SK-MEL-5 (cell line): Measurements from ENCODE around the gene CDC6. TPM values are rescaled to one million over a fixed set of nuclear protein-coding genes. Genes with fewer than 3 reads are reported as not detected.

Experiments used
- DNase-seq: peaks from one replicate; pipeline ENCODE4 v3.0.0-alpha.2; 2016; ENCODE audit warnings: low read depth, low spot score
- in situ Hi-C: cut with HindIII; loops from 2 replicates; pipeline ENCODE4 v1.10.0; 2016; ENCODE audit warnings: low sequenced_read_pairs, high pct_unique_total_duplicates, low pct_unique_long_range_greater_than_20kb
- total RNA-seq: library from RNA; depleted of rRNA; stranded (reverse); fragments of >200 nt; shearing (Covaris generic); gene quantifications from 2 replicates; pipeline ENCODE4 v1.2.3, GENCODE V29; 2014

CDC6 gene
- total RNA-seq, 1 experiment from 2014 or later, result 54.7 TPM

GRCh38 chr17:40317880-40318829, 30.5 kb downstream of the CDC6 start:
- in situ Hi-C loops, result no loop called here

GRCh38 chr17:40318830-40319391, 31.2 kb downstream of the CDC6 start:
- in situ Hi-C loops, result no loop called here
- no peak for DNase-seq

More at GRCh38 chr17:40317880-40318829, 30.5 kb downstream of the CDC6 start:
- DNase-seq, result peak; percentile 95

GRCh38 chr17:40319651-40320540, 32.2 kb downstream of the CDC6 start:
- in situ Hi-C loops, result no loop called here
- DNase-seq, result no peak

GRCh38 chr17:40320756-40321523, 33.3 kb downstream of the CDC6 start:
- in situ Hi-C loops, result no loop called here

GRCh38 chr17:40321524-40321929, 33.8 kb downstream of the CDC6 start:
- in situ Hi-C loops, result no loop called here
- DNase-seq, result no peak

More at GRCh38 chr17:40320756-40321523, 33.3 kb downstream of the CDC6 start:
- DNase-seq, result no peak

- in situ Hi-C loops, result no loop called here
These were observed 34.3 kb downstream of the CDC6 start for GRCh38 chr17:40321961-40322357.

GRCh38 chr17:40322358-40323315, 35.0 kb downstream of the CDC6 start:
- peak; percentile 62 for DNase-seq
- in situ Hi-C loops, result no loop called here

More at GRCh38 chr17:40321961-40322357, 34.3 kb downstream of the CDC6 start:
- DNase-seq, result no peak

GRCh38 chr17:40323391-40324381, 36.0 kb downstream of the CDC6 start:
- in situ Hi-C loops, result no loop called here
- DNase-seq, result no peak

- DNase-seq, result no peak
- in situ Hi-C loops, result no loop called here
These were observed 37.7 kb downstream of the CDC6 start for GRCh38 chr17:40325156-40326013.

GRCh38 chr17:40326014-40326831, 38.5 kb downstream of the CDC6 start:
- in situ Hi-C loops, result no loop called here

GRCh38 chr17:40326832-40327199, 39.1 kb downstream of the CDC6 start:
- in situ Hi-C loops, result no loop called here
- DNase-seq, result no peak

More at GRCh38 chr17:40326014-40326831, 38.5 kb downstream of the CDC6 start:
- DNase-seq, result no peak

- in situ Hi-C loops, result no loop called here
- no peak for DNase-seq
These were observed 39.6 kb downstream of the CDC6 start for GRCh38 chr17:40327244-40327729.

GRCh38 chr17:40327735-40328385, 40.2 kb downstream of the CDC6 start:
- in situ Hi-C loops, result no loop called here
- DNase-seq, result no peak
